ENCODE data around the gene HNRNPU.

The HNRNPU gene

DNA sequence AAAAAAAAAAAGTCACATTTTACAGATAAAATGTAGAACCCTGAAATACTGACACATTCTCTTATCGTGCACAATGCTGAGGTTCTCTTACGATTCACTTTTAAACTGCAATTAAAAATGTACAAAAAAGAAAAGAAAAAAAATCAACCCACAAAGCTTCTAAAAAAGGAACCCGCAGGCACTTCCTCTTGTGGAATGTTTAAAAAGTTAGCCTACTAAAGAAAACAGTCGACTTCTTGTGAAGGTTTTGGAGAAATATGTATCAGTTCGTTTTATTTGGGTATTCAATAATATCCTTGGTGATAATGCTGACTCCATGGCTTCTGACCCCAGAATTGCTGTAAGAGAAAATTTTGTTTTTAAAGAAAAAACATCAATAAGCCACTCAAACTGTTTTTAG lies 10.2 kb downstream of the HNRNPU start:
- Histone ChIP-seq H4K20me1 (ENCODE audit: insufficient read depth, low read length) (0 out of 2 replicates have a peak, but pooled peaks cover 2% of the 10 kb centered on the region), H3K4me1 (ENCODE audit: insufficient read depth, low read length, severe bottlenecking) (peaks cover under 1% of the 10 kb centered on the region), H3K4me3 (ENCODE audit: low read depth, low read length, poor library complexity, severe bottlenecking) (no peak overlapping the region), H3K36me3 (ENCODE audit: insufficient read depth, low read length) (peaks cover 100% of the 10 kb centered on the region), H3K9ac (ENCODE audit: low read length) (no peak overlapping the region), H3K27me3 (ENCODE audit: insufficient read depth, low read length) (no peaks in the 10 kb centered on the region), H3K79me2 (ENCODE audit: insufficient read depth, low read length) (peaks cover 30% of the 10 kb centered on the region), H3K9me2 (ENCODE audit: low read depth, low read length) (no peaks in the 10 kb centered on the region), H3F3A (ENCODE audit: insufficient read depth, low read length) (0 out of 2 replicates have a peak, but pooled peaks cover 3% of the 10 kb centered on the region), H3K9me3 (ENCODE audit: low read length) (no peaks in the 10 kb centered on the region), H2AFZ (ENCODE audit: low read length) (no peak overlapping the region), H3K4me2 (ENCODE audit: low read length) (no peak overlapping the region), H3K27ac (ENCODE audit: low read depth, low read length, poor library complexity, severe bottlenecking) (no peak overlapping the region)
- TF ChIP-seq, protein P1, sequence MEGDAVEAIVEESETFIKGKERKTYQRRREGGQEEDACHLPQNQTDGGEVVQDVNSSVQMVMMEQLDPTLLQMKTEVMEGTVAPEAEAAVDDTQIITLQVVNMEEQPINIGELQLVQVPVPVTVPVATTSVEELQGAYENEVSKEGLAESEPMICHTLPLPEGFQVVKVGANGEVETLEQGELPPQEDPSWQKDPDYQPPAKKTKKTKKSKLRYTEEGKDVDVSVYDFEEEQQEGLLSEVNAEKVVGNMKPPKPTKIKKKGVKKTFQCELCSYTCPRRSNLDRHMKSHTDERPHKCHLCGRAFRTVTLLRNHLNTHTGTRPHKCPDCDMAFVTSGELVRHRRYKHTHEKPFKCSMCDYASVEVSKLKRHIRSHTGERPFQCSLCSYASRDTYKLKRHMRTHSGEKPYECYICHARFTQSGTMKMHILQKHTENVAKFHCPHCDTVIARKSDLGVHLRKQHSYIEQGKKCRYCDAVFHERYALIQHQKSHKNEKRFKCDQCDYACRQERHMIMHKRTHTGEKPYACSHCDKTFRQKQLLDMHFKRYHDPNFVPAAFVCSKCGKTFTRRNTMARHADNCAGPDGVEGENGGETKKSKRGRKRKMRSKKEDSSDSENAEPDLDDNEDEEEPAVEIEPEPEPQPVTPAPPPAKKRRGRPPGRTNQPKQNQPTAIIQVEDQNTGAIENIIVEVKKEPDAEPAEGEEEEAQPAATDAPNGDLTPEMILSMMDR (IDR thresholded peaks at IDR 0.05; ENCODE audit: low read length), result no peak
- TF ChIP-seq EZH2 (IDR thresholded peaks at IDR 0.05; ENCODE audit: borderline replicate concordance, low read length), result no peak

DNA sequence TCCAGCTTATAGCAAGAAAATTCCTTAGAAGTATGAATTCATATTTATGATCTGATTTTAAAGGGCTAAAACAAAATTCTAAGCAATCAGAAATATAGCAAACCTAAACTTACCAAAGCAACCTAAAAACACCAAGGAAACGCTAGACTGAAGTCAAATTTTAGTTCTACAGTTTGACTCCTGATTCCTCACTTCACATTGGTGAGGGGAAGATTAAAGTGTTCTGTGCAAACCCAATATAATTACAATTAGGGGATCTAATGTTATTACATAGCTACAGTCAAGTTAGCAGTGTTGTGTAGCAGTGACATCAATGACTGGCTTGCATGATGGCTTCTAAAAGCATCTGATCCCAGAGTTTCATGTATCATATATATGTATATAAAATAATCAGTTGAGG lies 11.6 kb downstream of the HNRNPU start:
- Histone ChIP-seq H3K79me2 (ENCODE audit: insufficient read depth, low read length) (peaks cover 16% of the 10 kb centered on the region; the same call in 1 of the 2 replicates), H3K4me2 (ENCODE audit: low read length) (no peak overlapping the region), H3K27ac (ENCODE audit: low read depth, low read length, poor library complexity, severe bottlenecking) (no peak overlapping the region), H3F3A (ENCODE audit: insufficient read depth, low read length) (peaks cover 3% of the 10 kb centered on the region; the same call in 1 of the 2 replicates), H3K27me3 (ENCODE audit: insufficient read depth, low read length) (no peaks in the 10 kb centered on the region), H3K9ac (ENCODE audit: low read length) (no peak overlapping the region), H3K4me1 (ENCODE audit: insufficient read depth, low read length, severe bottlenecking) (no peaks in the 10 kb centered on the region), H2AFZ (ENCODE audit: low read length) (no peak overlapping the region), H3K9me2 (ENCODE audit: low read depth, low read length) (no peaks in the 10 kb centered on the region), H3K4me3 (ENCODE audit: low read depth, low read length, poor library complexity, severe bottlenecking) (no peak overlapping the region), H4K20me1 (ENCODE audit: insufficient read depth, low read length) (0 out of 2 replicates have a peak, but pooled peaks cover 2% of the 10 kb centered on the region), H3K9me3 (ENCODE audit: low read length) (no peaks in the 10 kb centered on the region), H3K36me3 (ENCODE audit: insufficient read depth, low read length) (peaks cover 100% of the 10 kb centered on the region)
- TF ChIP-seq EZH2 (IDR thresholded peaks at IDR 0.05; ENCODE audit: borderline replicate concordance, low read length), result no peak
- TF ChIP-seq, protein P1 (IDR thresholded peaks at IDR 0.05; ENCODE audit: low read length), result no peak

DNA sequence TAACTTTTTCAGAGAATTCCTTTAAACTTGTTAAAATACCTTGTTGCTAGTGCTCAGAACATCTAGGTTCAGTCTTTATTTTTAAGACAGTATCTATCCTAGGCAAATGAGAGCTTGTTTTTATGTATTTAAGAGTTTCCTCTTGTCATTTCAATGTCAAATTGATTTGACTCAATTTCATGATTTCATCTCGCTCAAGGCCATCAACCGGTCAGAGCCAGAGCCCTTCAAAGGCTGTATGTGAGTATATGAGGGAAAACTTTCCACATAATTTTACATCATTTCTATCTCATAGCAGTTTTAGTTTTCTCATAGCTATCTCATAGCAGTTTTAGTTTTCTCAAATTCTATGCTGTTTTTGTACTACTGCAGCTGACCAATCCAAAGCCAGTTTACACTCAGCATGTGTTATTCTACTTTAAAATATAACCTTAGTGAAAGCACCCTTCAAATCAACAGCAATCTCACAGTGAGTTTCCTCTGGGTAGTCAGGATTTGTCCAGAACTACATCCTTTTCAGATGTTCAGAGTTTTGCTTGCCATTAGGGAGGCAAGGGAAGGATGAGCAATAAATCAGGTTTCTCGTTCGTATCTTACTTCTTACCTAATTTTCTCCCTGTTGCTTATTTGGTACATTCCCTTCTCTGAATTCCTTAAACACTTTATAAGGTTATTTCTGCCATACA lies 12.7 kb downstream of the HNRNPU start:
- Histone ChIP-seq H3K36me3 (ENCODE audit: insufficient read depth, low read length) (peaks cover 100% of the 10 kb centered on the region), H3K27ac (ENCODE audit: low read depth, low read length, poor library complexity, severe bottlenecking) (no peak overlapping the region), H2AFZ (ENCODE audit: low read length) (no peak overlapping the region), H3K9me3 (ENCODE audit: low read length) (no peaks in the 10 kb centered on the region), H3K9me2 (ENCODE audit: low read depth, low read length) (no peaks in the 10 kb centered on the region), H3K27me3 (ENCODE audit: insufficient read depth, low read length) (no peaks in the 10 kb centered on the region), H3K4me3 (ENCODE audit: low read depth, low read length, poor library complexity, severe bottlenecking) (no peak overlapping the region), H3K79me2 (ENCODE audit: insufficient read depth, low read length) (peaks cover 10% of the 10 kb centered on the region; the same call in 1 of the 2 replicates), H3K9ac (ENCODE audit: low read length) (no peak overlapping the region), H3K4me2 (ENCODE audit: low read length) (no peak overlapping the region), H4K20me1 (ENCODE audit: insufficient read depth, low read length) (0 out of 2 replicates have a peak, but pooled peaks cover 2% of the 10 kb centered on the region), H3K4me1 (ENCODE audit: insufficient read depth, low read length, severe bottlenecking) (no peaks in the 10 kb centered on the region), H3F3A (ENCODE audit: insufficient read depth, low read length) (peaks cover 5% of the 10 kb centered on the region; the same call in 1 of the 2 replicates)
- TF ChIP-seq EZH2 (IDR thresholded peaks at IDR 0.05; ENCODE audit: borderline replicate concordance, low read length), result no peak
- TF ChIP-seq, protein P1 (IDR thresholded peaks at IDR 0.05; ENCODE audit: low read length), result no peak

Data from OCI-LY1 (cell line).